Measurements from ENCODE around the gene OTOP2.

- TF ChIP-seq EP300 (IDR thresholded peaks at IDR 0.05) = no peak
- TF ChIP-seq, protein P1, sequence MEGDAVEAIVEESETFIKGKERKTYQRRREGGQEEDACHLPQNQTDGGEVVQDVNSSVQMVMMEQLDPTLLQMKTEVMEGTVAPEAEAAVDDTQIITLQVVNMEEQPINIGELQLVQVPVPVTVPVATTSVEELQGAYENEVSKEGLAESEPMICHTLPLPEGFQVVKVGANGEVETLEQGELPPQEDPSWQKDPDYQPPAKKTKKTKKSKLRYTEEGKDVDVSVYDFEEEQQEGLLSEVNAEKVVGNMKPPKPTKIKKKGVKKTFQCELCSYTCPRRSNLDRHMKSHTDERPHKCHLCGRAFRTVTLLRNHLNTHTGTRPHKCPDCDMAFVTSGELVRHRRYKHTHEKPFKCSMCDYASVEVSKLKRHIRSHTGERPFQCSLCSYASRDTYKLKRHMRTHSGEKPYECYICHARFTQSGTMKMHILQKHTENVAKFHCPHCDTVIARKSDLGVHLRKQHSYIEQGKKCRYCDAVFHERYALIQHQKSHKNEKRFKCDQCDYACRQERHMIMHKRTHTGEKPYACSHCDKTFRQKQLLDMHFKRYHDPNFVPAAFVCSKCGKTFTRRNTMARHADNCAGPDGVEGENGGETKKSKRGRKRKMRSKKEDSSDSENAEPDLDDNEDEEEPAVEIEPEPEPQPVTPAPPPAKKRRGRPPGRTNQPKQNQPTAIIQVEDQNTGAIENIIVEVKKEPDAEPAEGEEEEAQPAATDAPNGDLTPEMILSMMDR (IDR thresholded peaks at IDR 0.05) = no peak
- TF ChIP-seq POLR2AphosphoS5 (IDR thresholded peaks at IDR 0.05) = no peak
- no peak for TF ChIP-seq POLR2A (IDR thresholded peaks at IDR 0.05; ENCODE audit: low read depth)
These were observed 32.0 kb downstream of the OTOP2 start for GRCh38 chr17:74956093-74956492.

Measured in esophagus muscularis mucosa (tissue), 4 donors.